DND-41 (cell line): Measurements from ENCODE around the gene DAGLA.

Experiments
- EZH2 ChIP-seq: IDR thresholded peaks from 3 replicates; pipeline ENCODE4 v1.6.1; 2012; ENCODE audit warnings: borderline replicate concordance, low read depth, mild to moderate bottlenecking, moderate library complexity, low read length, inconsistent platforms; ENCODE audit not compliant: severe bottlenecking
- TF ChIP-seq, protein P1 (sequence below): IDR thresholded peaks from 2 replicates; pipeline ENCODE4 v1.5.1; 2012; ENCODE audit warnings: borderline replicate concordance, low read length, moderate library complexity, mild to moderate bottlenecking; ENCODE audit not compliant: poor library complexity, severe bottlenecking; ENCODE audit errors: extremely low read depth

DNA sequence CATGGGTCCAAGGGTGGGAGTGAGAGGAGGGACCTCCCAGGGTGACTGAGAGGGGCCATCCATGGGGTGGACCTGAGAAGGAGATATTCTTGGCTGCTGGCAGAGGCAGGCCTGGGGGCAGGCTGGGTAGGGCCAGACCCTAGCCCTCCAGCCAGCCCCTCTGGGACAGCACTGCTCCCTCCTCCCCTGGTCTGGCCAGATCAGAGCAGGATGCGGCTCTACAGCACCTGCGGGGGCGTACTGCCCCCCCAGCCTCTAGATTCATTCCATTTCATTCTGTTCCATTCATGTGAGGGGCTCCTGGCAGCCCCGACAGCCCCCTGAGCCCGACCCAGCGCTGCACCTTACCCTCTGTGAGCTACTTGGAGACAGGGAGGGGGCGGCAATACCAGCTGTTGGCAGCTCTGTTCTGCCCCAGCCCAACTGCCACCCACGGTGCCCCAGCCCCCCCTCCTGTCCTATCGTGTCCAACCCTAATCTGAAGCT, 37.9 kb downstream of the DAGLA start:
- TF ChIP-seq, protein P1, sequence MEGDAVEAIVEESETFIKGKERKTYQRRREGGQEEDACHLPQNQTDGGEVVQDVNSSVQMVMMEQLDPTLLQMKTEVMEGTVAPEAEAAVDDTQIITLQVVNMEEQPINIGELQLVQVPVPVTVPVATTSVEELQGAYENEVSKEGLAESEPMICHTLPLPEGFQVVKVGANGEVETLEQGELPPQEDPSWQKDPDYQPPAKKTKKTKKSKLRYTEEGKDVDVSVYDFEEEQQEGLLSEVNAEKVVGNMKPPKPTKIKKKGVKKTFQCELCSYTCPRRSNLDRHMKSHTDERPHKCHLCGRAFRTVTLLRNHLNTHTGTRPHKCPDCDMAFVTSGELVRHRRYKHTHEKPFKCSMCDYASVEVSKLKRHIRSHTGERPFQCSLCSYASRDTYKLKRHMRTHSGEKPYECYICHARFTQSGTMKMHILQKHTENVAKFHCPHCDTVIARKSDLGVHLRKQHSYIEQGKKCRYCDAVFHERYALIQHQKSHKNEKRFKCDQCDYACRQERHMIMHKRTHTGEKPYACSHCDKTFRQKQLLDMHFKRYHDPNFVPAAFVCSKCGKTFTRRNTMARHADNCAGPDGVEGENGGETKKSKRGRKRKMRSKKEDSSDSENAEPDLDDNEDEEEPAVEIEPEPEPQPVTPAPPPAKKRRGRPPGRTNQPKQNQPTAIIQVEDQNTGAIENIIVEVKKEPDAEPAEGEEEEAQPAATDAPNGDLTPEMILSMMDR, result no peak
- TF ChIP-seq EZH2, result no peak
